ENCODE results near the gene RALA.
A peak's percentile ranks its signal among the peaks of the same experiment; 100 is the strongest.
"Not testable (repeated sequence)": the region's sequence is repeated elsewhere in the genome, so short reads cannot be mapped to it uniquely, and the experiment has no call there.

RALA gene

DNA sequence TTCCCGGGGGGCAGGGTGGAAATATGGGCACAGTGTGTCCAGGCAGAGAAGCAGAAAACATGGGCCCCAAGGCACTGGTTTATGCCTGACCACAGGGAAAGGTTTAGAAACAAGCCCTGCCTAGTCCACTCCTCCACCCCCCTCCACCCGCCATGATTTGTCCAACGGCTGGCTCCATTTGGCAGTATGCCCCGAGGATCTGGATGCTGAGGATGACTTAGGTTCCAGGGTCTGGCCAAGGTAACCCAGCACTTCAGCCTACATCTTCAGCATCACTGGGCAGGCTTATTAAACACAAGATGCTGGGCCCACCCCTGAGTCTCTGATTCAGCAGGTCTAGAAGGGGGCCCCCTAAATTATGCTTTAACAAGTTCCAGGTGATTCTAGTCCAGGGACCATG, 121.9 kb downstream of the RALA start:
- H3K4me3 ChIP-seq (replicated peaks; ENCODE audit: low read depth, low read length) = no peak overlapping the region
- TF ChIP-seq, protein P1, sequence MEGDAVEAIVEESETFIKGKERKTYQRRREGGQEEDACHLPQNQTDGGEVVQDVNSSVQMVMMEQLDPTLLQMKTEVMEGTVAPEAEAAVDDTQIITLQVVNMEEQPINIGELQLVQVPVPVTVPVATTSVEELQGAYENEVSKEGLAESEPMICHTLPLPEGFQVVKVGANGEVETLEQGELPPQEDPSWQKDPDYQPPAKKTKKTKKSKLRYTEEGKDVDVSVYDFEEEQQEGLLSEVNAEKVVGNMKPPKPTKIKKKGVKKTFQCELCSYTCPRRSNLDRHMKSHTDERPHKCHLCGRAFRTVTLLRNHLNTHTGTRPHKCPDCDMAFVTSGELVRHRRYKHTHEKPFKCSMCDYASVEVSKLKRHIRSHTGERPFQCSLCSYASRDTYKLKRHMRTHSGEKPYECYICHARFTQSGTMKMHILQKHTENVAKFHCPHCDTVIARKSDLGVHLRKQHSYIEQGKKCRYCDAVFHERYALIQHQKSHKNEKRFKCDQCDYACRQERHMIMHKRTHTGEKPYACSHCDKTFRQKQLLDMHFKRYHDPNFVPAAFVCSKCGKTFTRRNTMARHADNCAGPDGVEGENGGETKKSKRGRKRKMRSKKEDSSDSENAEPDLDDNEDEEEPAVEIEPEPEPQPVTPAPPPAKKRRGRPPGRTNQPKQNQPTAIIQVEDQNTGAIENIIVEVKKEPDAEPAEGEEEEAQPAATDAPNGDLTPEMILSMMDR (IDR thresholded peaks at IDR 0.05; ENCODE audit: low read depth, low read length, missing control alignments) = no peak
- DNase-seq (ENCODE audit: extremely low read depth, low read depth) = no peak

DNA sequence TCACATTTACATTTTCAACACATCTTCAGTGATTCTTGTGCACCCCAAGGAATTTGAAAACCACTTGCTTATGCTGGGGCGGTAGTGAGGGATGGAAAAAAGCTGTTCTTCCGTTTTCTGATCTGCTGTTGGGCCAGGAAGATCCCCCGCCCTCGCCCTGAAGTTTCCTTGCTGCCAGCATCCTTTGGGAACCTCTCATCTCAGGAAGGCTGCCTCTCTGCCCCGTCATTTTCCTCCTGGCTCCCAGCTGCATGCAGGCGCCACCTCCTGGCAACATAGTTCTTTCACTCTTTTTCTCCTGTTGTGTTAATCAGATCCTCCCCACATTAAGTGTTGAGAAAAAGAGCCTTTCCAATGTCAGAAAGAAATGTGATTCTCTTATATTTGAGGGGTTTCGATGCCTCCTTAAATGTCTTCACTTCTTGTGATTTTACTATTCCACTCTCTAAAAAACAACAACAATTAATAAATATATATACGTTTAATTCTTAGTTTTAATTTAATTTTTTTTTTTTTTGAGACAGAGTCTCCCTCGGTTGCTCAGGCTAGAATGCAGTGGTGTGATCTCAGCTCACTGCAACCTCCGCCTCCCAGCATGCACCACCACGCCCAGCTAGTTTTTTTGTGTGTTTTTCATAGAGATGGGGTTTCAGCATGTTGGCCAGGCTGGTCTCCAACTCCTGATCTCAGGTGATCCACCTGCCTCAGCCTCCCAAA, 122.9 kb downstream of the RALA start:
- DNase-seq (ENCODE audit: extremely low read depth, low read depth) = peak; percentile 78
- TF ChIP-seq, protein P1 (IDR thresholded peaks at IDR 0.05; ENCODE audit: low read depth, low read length, missing control alignments) = peak; percentile 79
- H3K4me3 ChIP-seq (replicated peaks; ENCODE audit: low read depth, low read length) = no peak overlapping the region

DNA sequence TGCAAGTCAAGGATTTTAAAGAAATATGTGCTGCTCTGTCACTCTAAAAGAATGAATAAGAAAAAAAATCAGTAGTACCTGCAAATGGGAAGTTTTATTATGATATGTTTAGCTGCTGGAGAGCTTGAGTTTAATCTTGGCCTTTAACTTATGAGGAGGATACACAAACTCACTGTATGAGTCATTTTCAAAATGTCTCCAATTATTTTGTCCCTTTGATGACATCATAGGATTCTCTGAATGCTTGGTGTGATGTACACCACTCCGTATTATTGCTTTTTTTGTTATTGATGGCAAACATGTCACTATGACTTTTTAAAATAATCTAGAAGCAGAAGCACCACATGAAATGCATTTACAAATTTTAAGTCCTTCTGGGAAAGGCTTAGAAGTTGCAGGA, 125.8 kb downstream of the RALA start:
- TF ChIP-seq, protein P1 (IDR thresholded peaks at IDR 0.05; ENCODE audit: low read depth, low read length, missing control alignments) = no peak
- no peak overlapping the region for H3K4me3 ChIP-seq (replicated peaks; ENCODE audit: low read depth, low read length)
- no peak for DNase-seq (ENCODE audit: extremely low read depth, low read depth)

DNA sequence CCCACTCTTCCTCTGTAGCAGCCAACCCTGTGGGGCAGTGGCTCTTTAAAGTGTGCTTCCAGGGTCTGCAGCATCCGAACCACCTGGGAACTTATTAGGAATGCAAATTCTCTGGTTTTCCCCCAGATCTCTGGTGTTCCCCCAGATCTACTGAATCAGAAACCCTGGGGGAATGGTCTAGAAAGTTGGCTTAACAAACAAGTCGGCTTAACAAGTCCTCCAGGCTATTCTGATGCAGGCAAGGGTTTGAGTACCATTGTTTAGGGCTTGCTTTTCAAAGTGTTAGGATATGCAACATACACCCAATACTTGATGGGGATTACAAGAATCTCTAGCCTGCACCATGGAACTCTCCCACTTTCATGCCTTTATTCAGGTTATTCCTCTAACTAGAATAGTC, 126.3 kb downstream of the RALA start:
- TF ChIP-seq, protein P1 (IDR thresholded peaks at IDR 0.05; ENCODE audit: low read depth, low read length, missing control alignments) = no peak
- no peak for DNase-seq (ENCODE audit: extremely low read depth, low read depth)
- H3K4me3 ChIP-seq (replicated peaks; ENCODE audit: low read depth, low read length) = no peak overlapping the region

DNA sequence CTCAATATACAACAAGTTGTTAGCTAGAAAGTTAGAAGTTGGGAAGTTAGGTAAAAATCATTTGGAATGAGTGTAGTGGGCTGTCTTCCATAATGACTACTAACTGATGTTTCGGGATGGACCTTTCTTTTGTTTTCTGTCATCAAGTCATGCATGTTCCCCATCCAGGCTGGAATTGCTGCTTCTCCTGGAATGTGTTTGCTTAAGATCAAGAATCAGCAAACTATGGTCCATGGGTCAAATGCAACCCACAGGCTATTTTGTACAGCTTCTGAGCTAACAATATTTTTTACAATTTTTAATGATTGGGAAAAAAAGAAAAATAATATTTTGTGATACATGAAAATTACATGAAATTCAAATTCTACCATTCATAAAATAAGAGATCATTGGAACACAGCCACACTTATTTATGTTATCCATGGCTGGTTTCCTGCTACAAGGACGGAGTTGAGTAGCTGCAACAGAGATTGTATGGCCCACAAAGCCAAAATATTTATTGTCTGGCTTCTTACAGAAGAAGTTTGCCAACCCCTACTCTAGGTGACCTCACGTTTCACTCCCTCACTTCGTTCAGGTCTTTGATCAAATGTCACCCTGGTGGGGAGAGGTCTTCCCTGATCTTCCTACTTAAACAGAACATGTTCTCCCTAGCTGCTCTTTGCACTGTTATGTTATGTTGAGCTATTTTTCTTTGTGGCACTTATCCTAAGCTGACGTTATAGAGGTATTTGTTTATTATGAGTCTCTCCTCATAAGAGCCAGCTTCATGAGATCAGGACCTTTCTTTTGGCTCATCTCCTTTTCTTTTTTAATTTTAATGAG, 127.1 kb downstream of the RALA start:
- no peak for DNase-seq (ENCODE audit: extremely low read depth, low read depth)
- no peak overlapping the region for H3K4me3 ChIP-seq (replicated peaks; ENCODE audit: low read depth, low read length)
- TF ChIP-seq, protein P1 (IDR thresholded peaks at IDR 0.05; ENCODE audit: low read depth, low read length, missing control alignments) = no peak

DNA sequence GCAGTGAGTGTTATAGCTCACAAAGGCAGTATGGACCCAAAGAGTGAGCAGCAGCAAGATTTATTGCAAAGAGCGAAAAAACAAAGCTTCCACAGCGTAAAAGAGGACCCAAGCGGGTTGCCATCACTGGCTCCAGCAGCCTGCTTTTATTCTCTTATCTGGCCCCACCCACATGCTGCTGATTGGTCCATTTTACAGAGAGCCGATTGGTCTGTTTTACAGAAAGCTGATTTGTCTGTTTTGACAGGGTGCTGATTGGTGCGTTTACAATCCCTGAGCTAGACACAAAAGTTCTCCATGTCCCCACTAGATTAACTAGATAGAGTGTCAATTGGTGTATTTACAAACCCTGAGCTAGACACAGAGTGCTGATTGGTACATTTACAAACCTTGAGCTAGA, 129.9 kb downstream of the RALA start:
- not testable (repeated sequence) for H3K4me3 ChIP-seq (replicated peaks; ENCODE audit: low read depth, low read length); DNase-seq (ENCODE audit: extremely low read depth, low read depth)

DNA sequence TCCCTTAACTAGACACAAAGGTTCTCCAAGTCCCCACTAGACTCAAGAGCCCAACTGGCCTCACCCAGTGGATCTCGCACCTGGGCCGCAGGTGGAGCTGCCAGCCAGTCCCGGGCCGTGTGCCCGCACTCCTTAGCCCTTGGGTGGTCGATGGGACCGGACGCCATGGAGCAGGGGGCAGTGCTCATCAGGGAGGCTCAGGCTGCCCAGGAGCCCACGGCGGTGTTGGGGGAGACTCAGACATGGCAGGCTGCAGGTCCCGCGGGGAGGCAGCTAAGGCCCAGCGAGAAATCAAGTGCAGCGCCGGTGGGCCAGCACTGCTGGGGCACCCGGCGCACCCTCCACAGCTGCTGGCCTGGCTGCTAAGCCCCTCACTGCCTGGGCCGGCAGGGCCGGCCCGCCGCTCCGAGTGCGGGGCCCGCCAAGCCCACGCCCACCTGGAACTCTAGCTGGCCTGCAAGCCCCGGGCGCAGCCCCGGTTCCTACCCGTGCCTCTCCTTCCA, 130.5 kb downstream of the RALA start:
- no peak overlapping the region for H3K4me3 ChIP-seq (replicated peaks; ENCODE audit: low read depth, low read length)
- DNase-seq (ENCODE audit: extremely low read depth, low read depth) = no peak
- TF ChIP-seq, protein P1 (IDR thresholded peaks at IDR 0.05; ENCODE audit: low read depth, low read length, missing control alignments) = no peak

Data from HFF-Myc (cell line).